NCI-H2196 treated with DMSO at 0.1 percent for 48 hours (cell line): ENCODE data around the gene MSI2.

ENCODE experiments used
- DNase-seq: peaks from one replicate; lab custom pipeline; 2025; ENCODE audit not compliant: unreplicated experiment; lab: John Stamatoyannopoulos, UW

Gene MSI2

DNA sequence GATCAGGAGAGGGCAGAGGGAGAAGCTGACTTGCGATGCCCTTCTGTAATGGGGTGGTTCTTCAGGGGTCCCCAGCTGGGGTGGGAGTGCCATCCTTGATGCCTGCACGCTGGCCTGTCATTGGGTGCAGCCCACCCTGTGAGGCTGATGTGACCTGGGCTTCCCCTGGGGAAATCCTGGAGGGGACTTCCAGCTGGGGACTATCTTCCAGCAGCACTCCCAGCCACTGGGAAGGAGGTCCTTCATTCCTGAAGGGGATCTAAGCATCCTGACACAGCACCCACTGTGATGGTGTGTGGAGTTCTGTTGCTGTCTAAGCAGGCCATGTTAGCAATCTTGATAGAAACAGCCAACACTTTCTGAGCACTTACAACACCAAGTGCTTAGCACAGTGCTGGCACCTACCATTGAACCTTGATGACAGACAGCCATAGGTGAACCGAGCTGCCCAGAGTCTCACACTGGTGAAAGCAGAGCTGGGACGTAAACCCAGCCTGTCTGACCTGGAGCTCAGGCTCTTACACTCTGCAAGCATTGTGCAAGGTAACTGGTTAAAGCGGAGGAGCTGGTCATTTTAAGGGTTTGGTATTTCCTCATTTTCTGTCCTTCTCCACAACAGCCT is 277.5 kb downstream of the MSI2 start:
- no peak for DNase-seq

DNA sequence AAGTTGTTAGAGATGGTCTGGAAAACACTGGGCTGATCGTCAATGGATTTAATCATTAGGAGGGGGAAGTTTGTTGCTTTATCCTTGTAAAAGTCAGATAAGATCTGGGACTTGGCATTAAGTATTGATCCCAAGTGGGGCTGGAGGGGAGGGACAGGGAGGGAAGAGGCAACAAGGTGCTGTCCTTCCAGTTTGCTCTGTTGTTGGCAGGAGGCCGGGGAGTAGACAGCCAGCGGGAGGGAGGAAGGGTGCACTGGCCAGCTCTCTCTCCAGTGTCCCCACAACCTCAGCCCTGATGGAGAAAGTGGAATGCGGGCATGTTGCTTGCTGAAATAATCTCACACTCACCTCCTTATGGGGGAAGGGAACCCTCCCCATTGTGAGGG is 278.5 kb downstream of the MSI2 start:
- DNase-seq, result no peak

DNA sequence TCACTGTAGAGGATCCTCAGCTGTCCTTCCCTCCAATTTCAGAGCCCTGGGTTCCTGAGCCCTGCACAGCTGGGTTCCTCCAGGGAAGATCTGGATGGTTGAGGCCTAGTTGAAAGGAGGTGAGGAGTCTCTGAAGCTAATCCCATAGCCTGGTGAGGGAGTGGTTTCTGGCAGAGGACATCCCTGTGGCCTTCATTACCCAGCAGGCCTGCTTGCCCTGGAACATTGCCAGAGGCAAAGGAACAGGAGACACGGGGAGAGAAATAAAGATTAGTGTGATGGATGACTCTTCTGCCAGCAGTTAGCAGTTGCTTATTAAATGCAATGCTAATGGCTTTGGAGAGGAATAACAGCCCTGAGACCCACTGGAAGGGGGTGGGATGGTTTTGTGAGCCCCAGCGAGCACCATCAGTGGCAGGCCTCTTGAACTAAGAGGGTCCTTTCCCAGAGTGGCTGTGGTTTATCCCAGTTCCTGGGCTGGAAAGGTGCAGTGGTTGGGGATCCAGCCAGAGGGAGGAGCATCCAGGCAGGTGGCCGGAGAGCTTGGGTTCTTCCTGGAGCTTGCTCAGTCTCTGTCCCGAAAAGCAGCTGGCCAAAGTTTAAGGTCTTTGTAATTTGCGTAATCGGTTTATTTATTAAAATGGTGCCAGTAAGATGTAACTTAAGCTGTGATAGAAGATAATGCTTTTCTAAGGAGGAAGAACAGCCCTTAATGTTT is 279.1 kb downstream of the MSI2 start:
- DNase-seq, result peak; percentile 68

DNA sequence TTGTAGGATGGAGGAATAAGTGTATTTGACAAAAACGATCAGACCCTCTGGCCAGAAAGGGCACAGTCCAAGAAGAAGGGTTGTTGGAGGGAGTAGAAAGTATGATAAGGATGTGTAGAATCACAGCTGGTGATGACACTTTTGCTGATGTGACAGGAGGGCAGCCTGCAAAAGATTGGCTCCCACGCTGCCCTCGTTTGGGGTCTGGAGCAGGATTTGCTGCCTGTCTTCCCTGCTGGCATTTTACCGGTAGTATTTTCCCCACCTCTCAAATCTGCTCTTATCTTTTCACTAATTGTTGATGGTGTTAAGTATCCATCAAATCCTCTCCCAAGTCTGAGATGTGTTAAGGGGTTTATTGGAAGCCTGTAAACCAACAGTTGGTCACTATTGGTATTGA is 280.0 kb downstream of the MSI2 start:
- DNase-seq, result no peak

DNA sequence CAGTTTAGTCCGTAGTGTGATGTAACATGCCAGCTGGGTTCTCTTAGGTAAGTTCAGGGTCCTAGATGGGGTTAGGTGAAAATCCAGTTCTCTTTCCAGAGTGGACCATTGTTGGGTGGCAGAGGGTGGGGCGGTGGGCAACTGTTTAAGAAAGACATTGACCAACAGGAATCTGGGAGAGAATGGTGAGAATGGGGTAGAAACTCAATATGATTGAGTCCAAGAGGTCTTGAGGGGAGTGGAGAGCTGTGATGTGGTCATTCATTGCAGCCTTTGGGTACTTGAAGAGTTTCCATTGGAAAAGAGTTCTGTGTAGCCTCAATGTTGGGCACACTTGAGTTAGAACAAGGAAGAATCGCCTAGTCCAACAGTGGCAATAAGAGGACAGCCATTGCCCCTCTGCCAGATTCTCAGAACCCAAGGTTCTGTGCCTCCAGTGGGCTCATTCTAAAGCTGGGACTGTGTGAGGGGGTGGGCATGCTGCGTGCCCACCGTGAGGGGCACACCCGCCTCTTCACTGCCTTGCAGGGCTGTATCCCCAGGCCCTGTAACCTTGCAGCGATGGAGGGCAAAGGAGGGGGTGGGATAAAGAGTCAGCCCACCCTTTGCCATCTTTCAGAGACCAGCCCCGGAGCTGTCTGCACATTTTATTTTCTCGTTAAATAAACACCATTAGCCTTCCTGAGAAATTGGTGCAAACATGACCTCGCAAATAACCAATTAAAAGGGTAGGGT is 280.6 kb downstream of the MSI2 start:
- no peak for DNase-seq

DNA sequence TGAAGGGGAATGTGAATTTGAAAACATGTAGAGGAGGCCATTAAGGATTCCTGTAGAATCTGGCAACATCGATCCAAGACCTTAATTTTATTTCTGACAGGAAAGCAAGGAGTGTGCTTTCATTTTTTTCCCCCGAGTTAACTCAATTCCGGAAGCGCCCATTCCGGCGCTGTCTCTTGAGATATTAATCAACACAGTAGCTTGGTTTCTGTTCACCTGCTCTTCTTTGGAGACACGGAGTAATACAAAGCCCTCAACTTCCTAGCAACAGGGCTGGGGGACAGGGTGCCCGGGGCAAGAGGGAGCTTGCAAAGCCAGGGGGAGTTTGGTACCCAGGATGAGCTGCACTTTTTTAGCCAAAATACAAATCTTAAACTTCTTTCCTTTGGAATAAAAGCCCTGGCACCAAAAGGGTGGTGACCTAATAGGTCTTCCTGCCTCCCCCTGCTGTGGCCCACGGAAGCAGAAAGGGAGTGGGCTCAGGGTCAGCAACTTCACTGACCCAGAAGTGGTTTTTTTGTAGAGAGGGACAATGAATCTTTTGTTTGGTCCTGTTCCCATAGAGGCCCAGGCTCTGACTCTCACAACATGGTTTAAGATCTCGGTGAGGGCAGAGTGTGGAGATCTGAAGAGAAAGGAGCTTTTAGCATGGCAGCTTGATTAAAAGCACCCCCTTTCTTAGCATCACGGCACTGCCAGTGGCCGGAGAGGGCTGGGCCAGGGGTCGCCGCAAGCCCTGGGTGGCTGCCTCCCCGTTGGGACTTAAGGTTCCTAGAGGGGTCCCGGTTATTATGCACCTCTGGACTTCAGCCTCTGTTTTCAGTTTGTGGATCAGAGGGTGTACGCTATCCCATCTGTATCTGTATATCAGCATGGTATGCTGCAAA is 281.4 kb downstream of the MSI2 start:
- no peak for DNase-seq

DNA sequence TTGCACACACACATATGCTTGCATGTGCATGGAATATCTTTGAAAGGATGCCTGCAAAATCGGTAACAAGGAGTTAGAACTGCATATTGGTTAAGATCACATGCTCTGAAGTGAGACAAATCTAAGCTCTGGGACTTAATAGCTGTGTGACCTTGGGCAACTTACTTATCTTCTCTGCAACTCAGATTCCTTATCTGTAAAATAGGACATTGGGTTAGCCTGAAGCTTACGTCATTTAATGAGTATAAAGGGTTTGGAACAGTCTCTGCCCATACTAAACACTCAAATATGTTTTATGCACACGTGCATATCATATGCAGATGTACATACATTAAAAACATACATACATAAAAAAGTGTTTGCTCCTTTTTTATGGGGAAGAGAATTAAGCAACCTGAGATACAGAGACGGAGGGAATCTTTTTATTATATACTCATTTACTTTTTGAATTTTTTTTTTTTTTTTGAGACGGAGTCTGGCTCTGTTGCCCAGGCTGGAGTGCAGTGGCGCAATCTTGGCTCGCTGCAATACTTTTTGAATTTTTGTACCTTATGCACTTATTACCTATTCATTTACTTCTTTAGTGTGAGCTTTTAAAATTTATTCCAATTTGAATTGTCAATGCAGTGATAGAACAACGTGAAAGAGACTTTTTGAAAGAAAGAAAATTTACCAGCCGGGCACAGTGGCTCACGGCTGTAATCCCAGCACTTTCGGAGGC is 282.6 kb downstream of the MSI2 start:
- DNase-seq, result no peak

DNA sequence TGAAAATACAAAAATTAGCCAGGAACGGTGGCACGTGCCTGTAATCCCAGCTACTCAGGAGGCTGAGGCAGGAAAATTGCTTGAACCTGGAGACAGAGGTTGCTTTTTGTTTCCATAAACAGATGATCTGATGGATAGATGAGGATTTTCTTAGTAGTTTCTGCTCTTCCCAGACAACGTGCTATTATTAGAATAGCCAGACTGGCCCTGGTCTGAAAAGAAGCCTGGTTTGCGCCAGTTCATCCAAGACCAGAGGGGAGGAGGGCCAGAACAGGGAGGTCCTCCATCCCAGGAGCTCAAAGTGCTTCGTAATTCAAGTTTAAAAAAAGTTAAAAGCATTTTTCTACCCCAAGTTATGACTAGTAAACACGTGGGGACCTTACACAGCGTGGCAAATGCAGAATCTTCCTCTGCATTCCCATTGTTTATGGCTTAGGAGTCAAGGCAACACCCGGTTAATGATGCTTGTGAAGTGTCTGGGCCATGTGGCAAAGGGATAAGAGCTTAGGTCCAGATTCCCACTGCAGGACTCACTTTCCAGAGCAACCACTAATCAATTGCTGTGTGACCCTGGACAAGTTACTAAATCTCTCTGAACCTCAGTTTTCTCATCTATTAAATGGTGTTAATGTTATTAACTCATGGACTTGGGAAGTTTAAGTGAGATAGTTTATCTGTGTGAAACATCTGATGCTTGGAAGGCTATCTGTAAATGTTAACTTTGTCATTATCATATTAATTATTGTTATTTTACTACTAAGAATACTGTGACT is 283.4 kb downstream of the MSI2 start:
- no peak for DNase-seq

DNA sequence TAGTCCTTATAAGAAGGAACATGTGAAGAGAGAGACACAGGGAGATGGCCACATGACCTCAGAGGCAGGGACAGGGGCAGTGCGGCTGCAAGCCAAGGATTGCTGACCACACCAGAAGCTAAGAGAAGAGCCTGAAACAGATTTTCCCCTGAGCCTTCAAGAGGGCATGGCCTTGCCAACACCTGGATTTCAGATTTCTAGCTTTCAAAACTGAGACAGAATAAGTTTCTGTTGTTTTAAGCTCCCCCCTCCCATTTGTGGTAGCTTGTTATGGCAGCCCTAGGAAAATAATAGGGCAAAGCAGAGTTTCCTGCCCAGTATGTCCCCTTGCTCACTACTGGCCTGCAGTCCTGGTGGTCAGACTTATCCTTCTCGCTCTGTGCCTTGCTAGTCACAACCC is 284.3 kb downstream of the MSI2 start:
- DNase-seq, result no peak

DNA sequence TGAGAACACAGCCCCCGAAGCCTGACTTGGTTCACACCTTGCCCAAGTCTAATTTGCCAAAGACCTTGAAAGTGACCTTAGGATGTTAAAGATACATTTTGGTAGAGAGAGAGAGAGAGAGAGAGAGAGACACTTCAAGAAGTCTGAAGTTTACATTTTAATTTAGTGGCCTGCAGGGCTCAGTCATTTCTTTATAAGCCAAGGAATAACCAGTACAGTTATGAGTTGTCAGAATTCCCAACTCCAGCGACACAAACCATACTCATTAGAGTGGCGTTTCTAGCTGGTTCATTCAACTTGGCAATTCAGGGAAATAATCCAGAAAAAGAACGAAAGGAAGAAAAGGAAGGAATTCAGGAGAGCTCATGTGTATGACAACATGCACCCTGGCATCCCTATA is 284.7 kb downstream of the MSI2 start:
- no peak for DNase-seq

DNA sequence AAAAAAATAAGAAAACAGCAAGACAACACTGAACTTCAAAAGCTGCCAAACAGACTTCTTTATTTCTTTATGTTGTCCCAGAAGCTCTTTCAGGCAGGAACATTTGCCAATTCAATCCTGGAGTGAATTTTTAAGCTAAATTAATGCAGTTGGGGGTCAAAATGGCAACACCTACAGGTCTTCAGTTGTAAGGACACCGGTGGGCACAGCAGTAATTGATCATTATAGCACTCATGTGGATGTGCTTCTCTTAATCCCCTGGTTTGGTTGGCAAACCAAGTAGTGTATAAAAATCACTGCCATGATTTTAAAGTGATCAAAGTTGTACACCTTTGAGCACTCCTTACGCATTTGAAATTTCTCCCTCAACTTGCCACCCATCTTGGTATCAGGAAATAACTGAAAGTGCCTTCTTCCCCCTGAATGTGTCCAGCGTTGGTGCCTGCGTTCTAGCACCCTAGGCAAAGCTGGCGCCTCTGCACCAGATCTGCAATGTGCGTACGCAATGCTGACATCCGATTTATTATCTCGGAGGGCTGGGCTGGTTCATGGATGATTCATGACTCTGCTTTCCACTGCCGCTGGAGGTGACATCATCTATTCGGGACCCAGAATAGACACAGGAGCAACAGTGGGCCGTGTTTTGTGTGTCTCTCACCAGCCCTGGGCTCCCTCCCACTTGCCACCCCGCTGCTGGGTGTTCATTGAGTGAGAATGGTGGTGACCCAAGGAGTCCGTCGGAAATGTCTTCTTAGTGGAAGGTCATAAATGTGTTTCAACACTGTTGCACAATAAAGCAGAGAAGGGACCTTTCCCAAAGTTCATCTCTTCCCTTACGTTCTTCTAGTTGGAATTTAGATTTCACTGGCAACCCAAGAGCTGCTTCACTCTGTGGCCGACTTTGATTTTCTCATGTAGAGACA is 285.4 kb downstream of the MSI2 start:
- no peak for DNase-seq

DNA sequence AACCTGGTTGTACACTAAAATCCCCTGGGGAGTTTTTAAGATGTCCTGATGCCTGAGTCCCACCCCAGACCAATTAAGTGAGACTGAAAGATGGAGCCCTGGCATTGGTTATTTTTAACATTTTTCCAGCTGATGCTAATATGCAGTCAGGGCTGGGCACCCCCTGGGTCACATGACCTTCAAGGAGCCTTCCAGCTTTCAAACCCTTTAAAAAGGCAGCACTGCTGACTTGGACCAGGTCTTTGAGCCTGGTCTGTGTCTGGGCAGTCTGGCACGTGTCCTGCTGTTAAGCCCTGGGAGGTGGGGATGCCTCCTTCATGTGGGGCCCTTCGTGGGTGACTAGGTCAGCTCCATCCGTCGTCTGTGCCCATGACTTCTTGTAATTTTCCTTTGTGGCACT is 286.2 kb downstream of the MSI2 start:
- DNase-seq, result no peak

DNA sequence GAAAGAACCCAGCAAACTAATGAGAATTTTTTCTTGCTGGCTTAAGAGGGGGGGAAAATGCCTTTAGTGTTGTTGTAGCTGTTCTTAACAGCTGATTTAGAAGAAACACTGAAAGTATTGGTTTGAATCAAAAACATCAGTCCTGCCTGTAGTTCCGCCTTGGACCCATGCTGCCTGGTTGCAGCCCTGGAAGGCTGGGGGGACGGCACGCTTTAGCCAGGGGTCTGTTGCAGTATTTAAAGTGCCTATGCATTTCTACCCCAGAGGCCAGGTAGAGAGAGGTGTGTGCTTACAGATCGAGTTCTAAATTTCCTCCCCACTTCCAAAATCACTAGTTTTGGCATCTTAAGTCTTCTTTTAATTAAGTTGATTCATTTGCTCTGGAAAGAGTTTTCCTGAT is 286.9 kb downstream of the MSI2 start:
- DNase-seq, result no peak

DNA sequence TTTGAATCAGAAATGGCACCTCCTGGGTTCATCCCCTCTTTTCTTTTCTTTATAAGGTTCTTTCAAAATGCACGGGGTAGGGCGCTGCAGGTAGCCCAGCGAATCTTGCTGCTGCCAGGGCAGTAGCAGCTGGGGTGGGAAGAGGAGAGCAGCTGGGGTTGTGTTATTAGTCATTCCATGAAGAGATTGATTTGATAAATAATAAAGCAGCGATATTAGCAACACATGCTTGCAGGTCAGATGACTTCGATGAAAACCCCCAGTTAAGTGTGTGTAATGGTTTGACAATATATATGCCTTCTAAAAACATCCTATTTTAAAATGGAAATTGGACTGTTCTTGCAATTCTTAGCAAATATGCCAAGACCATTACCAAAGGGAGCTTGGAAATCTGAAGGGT is 288.1 kb downstream of the MSI2 start:
- DNase-seq, result no peak

DNA sequence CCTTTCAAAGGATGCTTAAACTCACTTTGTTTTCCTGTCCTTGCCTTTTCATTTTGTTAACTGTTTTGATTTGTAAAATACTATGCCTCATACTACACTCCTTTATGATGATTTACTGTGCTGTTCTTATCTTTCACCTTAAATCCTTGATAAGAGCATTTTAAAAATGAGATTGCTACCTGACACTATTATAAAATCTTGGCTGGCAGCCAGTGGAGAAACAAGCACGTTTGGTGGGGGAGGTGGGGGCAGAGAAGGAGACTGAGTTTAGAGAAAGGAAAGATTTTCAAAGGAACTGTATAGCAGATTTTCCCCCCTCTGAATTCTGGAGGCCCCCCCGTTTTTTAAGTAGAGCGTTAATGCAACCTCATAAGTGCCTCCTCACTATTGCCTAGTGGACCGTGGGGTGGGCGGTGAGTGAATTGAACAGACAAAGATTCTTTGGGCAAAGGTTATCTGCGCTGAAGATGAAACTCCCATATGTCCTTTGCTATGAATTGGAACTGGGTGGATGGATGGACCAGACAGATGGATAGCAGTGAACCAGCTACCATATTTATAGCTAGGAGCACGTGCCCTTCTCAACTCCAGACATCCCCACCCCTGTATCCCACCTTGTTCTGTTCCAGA is 288.6 kb downstream of the MSI2 start:
- DNase-seq, result no peak

DNA sequence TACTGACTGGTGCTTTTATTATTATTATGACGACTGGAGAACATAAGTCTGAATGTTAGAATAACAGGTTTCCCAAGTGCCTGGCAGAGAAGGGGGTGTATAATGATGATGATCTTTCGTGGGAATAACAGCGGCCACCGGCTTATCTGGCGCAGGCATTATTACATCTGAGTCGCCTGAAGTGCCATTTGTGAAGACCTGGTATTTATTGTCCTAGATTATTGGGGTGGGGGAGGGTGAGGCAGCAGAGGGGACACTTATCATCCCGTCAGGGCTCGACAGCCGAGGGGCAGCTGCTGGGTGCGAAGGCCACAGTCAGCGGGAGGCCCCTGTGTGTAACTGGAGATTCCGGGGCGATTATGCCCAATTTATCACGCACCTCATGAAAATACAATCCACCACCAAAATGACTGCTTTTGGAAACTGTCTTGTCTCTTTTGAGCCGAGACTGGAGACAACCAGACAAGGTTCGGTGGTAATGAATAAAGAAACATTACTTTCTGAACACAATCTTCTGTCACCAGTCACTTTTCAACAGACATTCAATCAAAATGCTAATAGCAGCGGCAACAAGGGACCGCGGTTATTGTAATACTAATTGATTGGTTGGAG is 289.5 kb downstream of the MSI2 start:
- no peak for DNase-seq

DNA sequence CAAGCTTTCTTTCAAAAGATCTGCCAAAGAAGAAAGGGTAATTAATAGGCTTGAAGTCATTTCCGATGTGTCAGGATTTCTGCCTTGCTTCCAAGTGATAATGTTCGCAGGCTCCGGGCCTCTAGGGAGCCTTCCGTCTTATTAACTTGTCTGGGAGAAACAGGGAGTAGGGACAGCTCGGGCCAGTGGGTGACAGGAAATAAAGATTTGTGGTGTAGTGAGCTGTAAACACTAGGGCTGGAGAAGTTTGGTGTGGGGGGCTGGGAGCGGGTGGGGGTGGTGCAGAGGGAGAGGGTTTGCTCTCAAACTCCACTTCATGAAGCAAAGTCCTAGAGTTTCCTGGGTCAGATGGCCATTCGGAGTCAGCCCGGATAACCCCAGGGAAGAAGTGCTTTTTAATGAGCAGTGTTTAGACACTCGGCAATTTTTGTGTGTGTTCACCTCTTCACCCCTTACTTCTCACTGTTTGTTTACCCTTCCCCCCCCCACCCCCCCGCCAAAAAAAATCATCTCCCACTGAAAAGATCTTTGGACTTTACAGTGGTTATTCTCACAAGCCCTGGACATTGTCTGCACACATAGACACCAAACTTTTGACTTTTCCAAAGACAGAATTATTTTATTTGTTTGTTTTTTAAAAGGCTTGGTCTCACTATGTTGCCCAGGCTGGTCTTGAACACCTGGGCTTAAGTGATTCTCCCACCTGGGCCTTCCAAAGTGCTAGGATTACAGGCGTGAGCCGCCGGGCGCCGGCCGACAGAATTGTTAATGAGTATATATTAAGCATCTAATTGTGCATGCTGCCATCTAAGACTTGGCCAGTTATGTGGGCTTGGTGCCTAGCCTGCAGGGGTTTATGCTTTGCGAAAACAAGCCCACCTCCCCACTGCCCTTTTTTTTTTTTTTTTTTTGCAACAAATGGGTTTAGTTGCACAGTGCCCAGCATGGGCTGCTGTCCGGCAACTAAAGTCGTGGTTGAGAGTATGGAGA is 292.4 kb downstream of the MSI2 start:
- no peak for DNase-seq
